SK-N-SH (cell line): Measurements from ENCODE around the gene KLRC3. TPM values are rescaled to one million over a fixed set of nuclear protein-coding genes. Genes with fewer than 3 reads are reported as not detected.
"Not testable (repeated sequence)": the region's sequence is repeated elsewhere in the genome, so short reads cannot be mapped to it uniquely, and the experiment has no call there.

Experiments
- CTCF ChIA-PET: fragments of 300-600, 350-600 bp; formaldehyde crosslinking; extraction: SDS; loops from one replicate; lab custom pipeline; 2021; lab: Yijun Ruan, JAX
- POLR2A ChIA-PET: fragments of 350-600 bp; sonication (Branson Sonifier 250); formaldehyde crosslinking; extraction: SDS; loops from one replicate; lab custom pipeline; 2020; ENCODE audit warnings: antibody characterized with exemption, inconsistent platforms; lab: Yijun Ruan, JAX
- DNase-seq: peaks from one replicate; pipeline ENCODE4 v3.0.0; 2012
- H2AFZ ChIP-seq: fragments of 200-600 bp; sonication (generic); 2 replicates; pipeline ENCODE4 v1.8.1; 2016; ENCODE audit warnings: antibody characterized with exemption, mild to moderate bottlenecking, low read depth
- H3F3A ChIP-seq: fragments of 200-600 bp; sonication (generic); replicated peaks from 2 replicates; pipeline ENCODE3; 2016; ENCODE audit warnings: antibody characterized with exemption, mild to moderate bottlenecking; ENCODE audit not compliant: insufficient read depth
- H3K27ac ChIP-seq, 2 experiments: fragments of 200-500 bp in 1 of 2; fragments of 200-600 bp in 1 of 2; sonication (Bioruptor generic) in 1 of 2; sonication (generic), shearing (Covaris generic) in 1 of 2; 2 replicates each; pipeline versions ENCODE4 v1.5.1 to v1.6.1; 2014 to 2016; ENCODE audit warnings: low read depth in 2 of 2, inconsistent platforms in 1 of 2, low read length in 1 of 2, mild to moderate bottlenecking in 1 of 2, mixed read lengths in 1 of 2
- H3K27me3 ChIP-seq: fragments of 200-600 bp; sonication (generic), shearing (Covaris generic); 2 replicates; pipeline ENCODE4 v1.6.1; 2016; ENCODE audit warnings: mixed run types; ENCODE audit not compliant: insufficient read depth
- H3K36me3 ChIP-seq, 2 experiments: fragments of 200-500 bp in 1 of 2; fragments of 200-600 bp in 1 of 2; sonication (Bioruptor generic) in 1 of 2; sonication (generic) in 1 of 2; replicated peaks in 1 of 2; 2 replicates each; pipeline versions ENCODE3 to v1.5.1; 2014 to 2016; ENCODE audit warnings: low read length in 1 of 2, mild to moderate bottlenecking in 1 of 2; ENCODE audit not compliant: insufficient read depth in 2 of 2, control insufficient read depth in 1 of 2
- H3K4me1 ChIP-seq, 2 experiments: fragments of 200-500 bp in 1 of 2; fragments of 200-600 bp in 1 of 2; sonication (Bioruptor generic) in 1 of 2; sonication (generic), shearing (Covaris generic) in 1 of 2; 2 replicates each; pipeline versions ENCODE4 v1.5.1 to v1.6.1; 2014 to 2016; ENCODE audit warnings: low read depth in 1 of 2, low read length in 1 of 2, mixed run types in 1 of 2; ENCODE audit not compliant: insufficient read depth in 2 of 2, control insufficient read depth in 1 of 2
- H3K4me2 ChIP-seq: fragments of 200-600 bp; sonication (generic), shearing (Covaris generic); 2 replicates; pipeline ENCODE4 v1.6.1; 2017; ENCODE audit warnings: mixed run types
- H3K4me3 ChIP-seq, 2 experiments: fragments of 200-500 bp in 1 of 2; fragments of 200-600 bp in 1 of 2; sonication (Bioruptor generic) in 1 of 2; sonication (generic), shearing (Covaris generic) in 1 of 2; 2 replicates each; pipeline versions ENCODE4 v1.5.1 to v1.8.1; 2014 to 2016; ENCODE audit warnings: low read depth in 2 of 2, inconsistent platforms in 1 of 2, low read length in 1 of 2, mild to moderate bottlenecking in 1 of 2, mixed read lengths in 1 of 2, moderate library complexity in 1 of 2
- H3K79me2 ChIP-seq: fragments of 200-600 bp; sonication (generic); 2 replicates; pipeline ENCODE4 v1.8.1; 2017; ENCODE audit warnings: mild to moderate bottlenecking; ENCODE audit not compliant: insufficient read depth
- H3K9ac ChIP-seq: fragments of 200-600 bp; sonication (generic); 2 replicates; pipeline ENCODE4 v1.6.1; 2017; ENCODE audit warnings: mixed run types
- H3K9me2 ChIP-seq: fragments of 200-600 bp; sonication (generic); 2 replicates; pipeline ENCODE4 v1.6.1; 2017; ENCODE audit warnings: mixed run types
- H3K9me3 ChIP-seq: fragments of 200-600 bp; sonication (generic); 2 replicates; pipeline ENCODE4 v1.6.1; 2017; ENCODE audit warnings: mixed run types, mild to moderate bottlenecking, moderate library complexity
- H4K20me1 ChIP-seq: fragments of 200-600 bp; sonication (generic); 2 replicates; pipeline ENCODE4 v1.6.1; 2017; ENCODE audit warnings: mild to moderate bottlenecking, mixed run types; ENCODE audit not compliant: insufficient read depth
- ELF1 ChIP-seq: IDR thresholded peaks from 2 replicates; pipeline ENCODE4 v1.4.0; 2012
- EZH2phosphoT487 ChIP-seq: fragments of 200-600 bp; sonication (generic); IDR thresholded peaks from 2 replicates; pipeline ENCODE4 v1.6.1; 2017; ENCODE audit warnings: low read depth, mixed run types, mild to moderate bottlenecking, antibody characterized with exemption, moderate library complexity, borderline replicate concordance
- FOXJ3 ChIP-seq: sonication (generic); formaldehyde crosslinking; IDR thresholded peaks from 2 replicates; pipeline ENCODE4 v1.5.1; 2020; ENCODE audit warnings: mild to moderate bottlenecking, missing genetic modification reagents
- GABPA ChIP-seq: IDR thresholded peaks from 2 replicates; pipeline ENCODE4 v1.4.0; 2012; ENCODE audit warnings: low read depth, mild to moderate bottlenecking
- GATA2 ChIP-seq: sonication (generic); formaldehyde crosslinking; IDR thresholded peaks from 2 replicates; pipeline ENCODE4 v1.5.0; 2020; ENCODE audit warnings: mild to moderate bottlenecking, missing genetic modification reagents
- JUND ChIP-seq: IDR thresholded peaks from 2 replicates; pipeline ENCODE4 v1.4.0; 2012
- MEF2A ChIP-seq: IDR thresholded peaks from 2 replicates; pipeline ENCODE4 v1.4.0; 2012; ENCODE audit warnings: low read depth, borderline replicate concordance
- MXI1 ChIP-seq: IDR thresholded peaks from 2 replicates; pipeline ENCODE4 v1.6.1; 2012; ENCODE audit warnings: mild to moderate bottlenecking, low read depth, low read length, improper control_type of control experiment
- NFIC ChIP-seq: IDR thresholded peaks from 2 replicates; pipeline ENCODE4 v1.4.0; 2012; ENCODE audit warnings: borderline replicate concordance
- POLR2AphosphoS5 ChIP-seq: IDR thresholded peaks from 2 replicates; pipeline ENCODE4 v1.6.1; 2012; ENCODE audit warnings: low read depth, low read length
- RAD21 ChIP-seq: IDR thresholded peaks from 2 replicates; pipeline ENCODE4 v1.6.1; 2012; ENCODE audit warnings: mild to moderate bottlenecking, low read length
- RXRA ChIP-seq: IDR thresholded peaks from 2 replicates; pipeline ENCODE4 v1.4.0; 2012; ENCODE audit warnings: low read depth, mild to moderate bottlenecking, borderline replicate concordance
- TCF12 ChIP-seq: IDR thresholded peaks from 2 replicates; pipeline ENCODE4 v1.4.0; 2012
- TEAD4 ChIP-seq: IDR thresholded peaks from 2 replicates; pipeline ENCODE4 v1.4.0; 2012; ENCODE audit warnings: mild to moderate bottlenecking, borderline replicate concordance; ENCODE audit not compliant: insufficient read depth
- YY1 ChIP-seq: IDR thresholded peaks from 2 replicates; pipeline ENCODE4 v1.4.0; 2012; ENCODE audit warnings: low read depth, mild to moderate bottlenecking
- WGBS: methylation state at CpG from one replicate; pipeline ENCODE4 v1.1.6; 2017; ENCODE audit warnings: low lambda C conversion rate; 5-methylcytosine and 5-hydroxymethylcytosine counted together
- polyA plus RNA-seq, 3 experiments: library from polyadenylated mRNA; depleted of rRNA; stranded (reverse); fragments of >200 nt; gene quantifications; 2 replicates each; pipeline ENCODE4 v1.2.3, GENCODE V29; 2012
- TF ChIP-seq, protein P1 (sequence below): fragments of 150-350 bp; IDR thresholded peaks from 2 replicates; pipeline ENCODE4 v1.6.1; 2017; ENCODE audit warnings: antibody characterized with exemption, low read length, low read depth, borderline replicate concordance
- TF ChIP-seq, protein P2 (sequence below): IDR thresholded peaks from 2 replicates; pipeline ENCODE4 v1.6.1; 2012; ENCODE audit warnings: mild to moderate bottlenecking, low read depth, low read length, moderate library complexity

Gene KLRC3
- polyA plus RNA-seq, 1 of the 3 experiments (the other 2 are of a cell fraction) = not detected

DNA sequence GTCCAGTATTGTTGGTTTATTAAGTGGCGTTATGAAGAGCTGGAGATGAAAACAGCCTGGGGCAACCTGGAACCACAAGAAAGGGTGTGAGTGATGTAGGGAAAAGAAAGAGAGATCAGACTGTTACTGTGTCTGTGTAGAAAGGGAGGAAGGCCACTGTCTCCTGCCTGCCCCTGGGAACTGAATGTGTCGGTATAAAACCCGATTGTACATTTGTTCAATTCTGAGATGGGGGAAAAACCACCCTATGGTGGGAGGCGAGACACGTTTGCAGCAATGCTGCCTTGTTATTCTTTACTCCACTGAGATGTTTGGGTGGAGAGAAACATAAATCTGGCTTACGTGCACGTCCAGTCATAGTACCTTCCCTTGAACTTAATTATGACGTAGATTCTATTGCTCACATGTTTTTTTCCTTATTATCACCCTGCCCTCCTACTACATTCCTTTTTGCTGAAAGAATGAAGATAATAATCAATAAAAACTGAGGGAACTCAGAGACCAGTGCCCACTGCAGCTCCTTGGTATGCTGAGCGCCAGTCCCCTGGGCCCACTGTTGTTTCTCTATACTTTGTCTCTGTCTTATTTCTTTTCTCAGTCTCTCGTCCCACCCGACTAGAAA lies 25.8 kb downstream of the KLRC3 start:
- H3F3A ChIP-seq, H3K36me3 ChIP-seq, H4K20me1 ChIP-seq, H3K4me3 ChIP-seq, H3K9ac ChIP-seq, H3K27me3 ChIP-seq, H3K9me2 ChIP-seq, H2AFZ ChIP-seq, H3K4me1 ChIP-seq, POLR2A ChIA-PET, CTCF ChIA-PET, H3K4me2 ChIP-seq, DNase-seq, H3K79me2 ChIP-seq, H3K27ac ChIP-seq, H3K9me3 ChIP-seq: not testable (repeated sequence)
- WGBS = 23% methylated on average over 11 of the region's 11 CpGs

DNA sequence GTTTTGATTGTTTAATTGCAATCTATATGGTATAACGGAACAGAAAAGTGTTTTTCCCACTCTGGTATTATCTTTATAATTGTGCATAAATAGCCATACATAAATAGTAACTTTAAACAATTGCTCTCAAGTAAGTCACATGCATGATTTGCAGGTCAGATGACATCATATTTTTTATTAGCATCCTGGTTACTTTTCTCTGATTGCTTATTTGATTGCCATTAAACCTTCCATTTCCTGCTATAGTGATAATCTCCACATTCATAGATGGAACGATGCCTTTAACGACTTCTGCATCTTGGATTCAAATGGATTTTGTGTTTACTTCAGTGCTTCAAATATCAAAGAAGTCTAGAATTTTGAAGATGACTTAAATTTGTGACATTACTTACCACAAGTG lies 27.1 kb downstream of the KLRC3 start:
- ChIA-PET CTCF (no interaction called here), POLR2A (no interaction called here)
- Histone ChIP-seq H3K9me3 (no peaks in the 10 kb centered on the region), H3K27ac (no peak overlapping the region), H3K4me2 (no peak overlapping the region), H3K79me2 (no peaks in the 10 kb centered on the region), H3K4me1 (no peaks in the 10 kb centered on the region), H3K9ac (no peak overlapping the region), H3K36me3 (no peaks in the 10 kb centered on the region), H4K20me1 (no peaks in the 10 kb centered on the region), H3K4me3 (no peak overlapping the region), H3F3A (no peaks in the 10 kb centered on the region), H3K9me2 (no peaks in the 10 kb centered on the region), H2AFZ (no peak overlapping the region), H3K27me3 (peaks cover 4% of the 10 kb centered on the region; the same call in 1 of the 2 replicates)
- DNase-seq = no peak
- 13% methylated on average over 3 of the region's 3 CpGs for WGBS
- TF ChIP-seq, protein P1, sequence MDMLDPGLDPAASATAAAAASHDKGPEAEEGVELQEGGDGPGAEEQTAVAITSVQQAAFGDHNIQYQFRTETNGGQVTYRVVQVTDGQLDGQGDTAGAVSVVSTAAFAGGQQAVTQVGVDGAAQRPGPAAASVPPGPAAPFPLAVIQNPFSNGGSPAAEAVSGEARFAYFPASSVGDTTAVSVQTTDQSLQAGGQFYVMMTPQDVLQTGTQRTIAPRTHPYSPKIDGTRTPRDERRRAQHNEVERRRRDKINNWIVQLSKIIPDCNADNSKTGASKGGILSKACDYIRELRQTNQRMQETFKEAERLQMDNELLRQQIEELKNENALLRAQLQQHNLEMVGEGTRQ = no peak
- TF ChIP-seq TEAD4 (no peak), TCF12 (no peak), GABPA (no peak), ELF1 (no peak), RAD21 (no peak), MEF2A (no peak), FOXJ3 (CRISPR knock-in tag) (no peak), POLR2AphosphoS5 (no peak), RXRA (no peak), JUND (no peak), EZH2phosphoT487 (no peak), NFIC (no peak), GATA2 (CRISPR knock-in tag) (no peak), YY1 (no peak), MXI1 (no peak)
- TF ChIP-seq, protein P2, sequence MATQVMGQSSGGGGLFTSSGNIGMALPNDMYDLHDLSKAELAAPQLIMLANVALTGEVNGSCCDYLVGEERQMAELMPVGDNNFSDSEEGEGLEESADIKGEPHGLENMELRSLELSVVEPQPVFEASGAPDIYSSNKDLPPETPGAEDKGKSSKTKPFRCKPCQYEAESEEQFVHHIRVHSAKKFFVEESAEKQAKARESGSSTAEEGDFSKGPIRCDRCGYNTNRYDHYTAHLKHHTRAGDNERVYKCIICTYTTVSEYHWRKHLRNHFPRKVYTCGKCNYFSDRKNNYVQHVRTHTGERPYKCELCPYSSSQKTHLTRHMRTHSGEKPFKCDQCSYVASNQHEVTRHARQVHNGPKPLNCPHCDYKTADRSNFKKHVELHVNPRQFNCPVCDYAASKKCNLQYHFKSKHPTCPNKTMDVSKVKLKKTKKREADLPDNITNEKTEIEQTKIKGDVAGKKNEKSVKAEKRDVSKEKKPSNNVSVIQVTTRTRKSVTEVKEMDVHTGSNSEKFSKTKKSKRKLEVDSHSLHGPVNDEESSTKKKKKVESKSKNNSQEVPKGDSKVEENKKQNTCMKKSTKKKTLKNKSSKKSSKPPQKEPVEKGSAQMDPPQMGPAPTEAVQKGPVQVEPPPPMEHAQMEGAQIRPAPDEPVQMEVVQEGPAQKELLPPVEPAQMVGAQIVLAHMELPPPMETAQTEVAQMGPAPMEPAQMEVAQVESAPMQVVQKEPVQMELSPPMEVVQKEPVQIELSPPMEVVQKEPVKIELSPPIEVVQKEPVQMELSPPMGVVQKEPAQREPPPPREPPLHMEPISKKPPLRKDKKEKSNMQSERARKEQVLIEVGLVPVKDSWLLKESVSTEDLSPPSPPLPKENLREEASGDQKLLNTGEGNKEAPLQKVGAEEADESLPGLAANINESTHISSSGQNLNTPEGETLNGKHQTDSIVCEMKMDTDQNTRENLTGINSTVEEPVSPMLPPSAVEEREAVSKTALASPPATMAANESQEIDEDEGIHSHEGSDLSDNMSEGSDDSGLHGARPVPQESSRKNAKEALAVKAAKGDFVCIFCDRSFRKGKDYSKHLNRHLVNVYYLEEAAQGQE = no peak
